Erythroblast (primary cell): ENCODE measurements around the gene EVX2.

Experiments used
- GATA1 ChIP-seq: IDR thresholded peaks from 2 replicates; pipeline ENCODE4 v1.6.1; 2011; ENCODE audit warnings: low read depth, mild to moderate bottlenecking, control low read depth, low read length, moderate library complexity
- POLR2A ChIP-seq: IDR thresholded peaks from 2 replicates; pipeline ENCODE4 v1.6.1; 2011; ENCODE audit warnings: mild to moderate bottlenecking, low read length

- no peak for TF ChIP-seq POLR2A
- no peak for TF ChIP-seq GATA1
These were observed 15.3 kb downstream of the EVX2 start for GRCh38 chr2:176068419-176068832.
